Vagina (tissue), 2 donors: Measurements from ENCODE around the gene RBM20. TPM values are rescaled to one million over a fixed set of nuclear protein-coding genes. Genes with fewer than 3 reads are reported as not detected.

Experiments used
- DNase-seq, 2 donors: peaks; one replicate each; pipeline ENCODE4 v3.0.0-alpha.2; 2017; ENCODE audit errors: extremely low spot score in 2 of 2
- H3K27ac ChIP-seq: fragments of 200-600 bp; sonication (generic); one replicate; pipeline ENCODE4 v1.5.1; 2019
- H3K27me3 ChIP-seq: fragments of 200-600 bp; sonication (generic); one replicate; pipeline ENCODE4 v1.5.1; 2019
- H3K36me3 ChIP-seq, 2 donors: fragments of 200-600 bp; sonication (generic); one replicate each; pipeline ENCODE4 v1.5.1; 2017 to 2019
- H3K4me1 ChIP-seq: fragments of 200-600 bp; sonication (generic); one replicate; pipeline ENCODE4 v1.5.1; 2019
- H3K4me3 ChIP-seq, 2 donors: fragments of 200-600 bp; sonication (generic); 1 replicate in 1 of 2; 2 replicates in 1 of 2; pipeline ENCODE4 v1.5.1; 2016 to 2019
- H3K9me3 ChIP-seq: fragments of 200-600 bp; sonication (generic); one replicate; pipeline ENCODE4 v1.5.1; 2019
- POLR2A ChIP-seq, 2 donors: fragments of 450-650 bp; IDR thresholded peaks; one replicate each; pipeline ENCODE4 v1.6.1; 2017; ENCODE audit warnings: antibody characterized with exemption in 2 of 2, mild to moderate bottlenecking in 2 of 2, moderate library complexity in 2 of 2
- POLR2AphosphoS5 ChIP-seq, 2 donors: sonication (generic); formaldehyde crosslinking; IDR thresholded peaks; one replicate each; pipeline ENCODE4 v1.9.0; 2017; ENCODE audit warnings: antibody characterized with exemption in 2 of 2, mild to moderate bottlenecking in 2 of 2, low read depth in 1 of 2; ENCODE audit not compliant: insufficient read depth in 1 of 2
- intact Hi-C: fragments of 100-400 bp; cut with DNase I; formaldehyde crosslinking; loops from one replicate; pipeline ENCODE4 v1.15.1; 2023
- total RNA-seq: library from RNA; depleted of rRNA; stranded (reverse); fragments of >200 nt; gene quantifications from one replicate; pipeline ENCODE4 v1.2.3, GENCODE V29; 2016
- TF ChIP-seq, protein P1 (sequence below), 3 experiments: fragments of 450-650 bp in 2 of 3; fragments of 200-600 bp in 1 of 3; sonication (generic) in 1 of 3; IDR thresholded peaks; one replicate each; pipeline ENCODE4 v1.5.1; 2017 to 2019; ENCODE audit warnings: antibody characterized with exemption in 3 of 3, mild to moderate bottlenecking in 2 of 3, moderate library complexity in 2 of 3

Gene RBM20
- total RNA-seq, 1 donor from 2014 or later = 5.2 TPM

DNA sequence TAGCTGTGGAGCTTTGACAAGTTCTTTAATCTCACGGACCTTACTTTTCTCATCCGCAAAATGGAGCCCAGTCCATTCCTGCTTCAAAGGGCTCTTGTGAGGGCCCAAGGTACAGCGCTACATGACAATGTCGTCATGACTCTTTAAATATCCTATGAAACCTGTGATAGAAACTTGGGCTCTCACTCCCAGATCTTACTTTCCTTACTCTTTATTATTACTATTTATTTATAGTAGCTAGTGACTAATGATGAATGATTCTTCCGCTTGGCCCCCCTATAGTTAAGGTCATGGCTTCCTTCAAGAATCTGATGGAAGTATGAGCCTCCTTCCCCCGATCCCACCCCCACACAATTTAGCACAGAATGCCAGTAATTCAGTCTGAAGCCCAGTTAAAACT lies 41.9 kb downstream of the RBM20 start:
- Histone ChIP-seq H3K36me3 (no peaks in the 10 kb centered on the region), H3K9me3 (no peaks in the 10 kb centered on the region), H3K4me3 (no peak overlapping the region), H3K4me1 (no peaks in the 10 kb centered on the region), H3K27ac (no peak overlapping the region), H3K27me3 (no peaks in the 10 kb centered on the region)
- no peak for DNase-seq
- TF ChIP-seq POLR2AphosphoS5 (IDR thresholded peaks at IDR 0.05; ENCODE audit: insufficient read depth in 1 of 2, low read depth in 1 of 2) = no peak
- TF ChIP-seq, protein P1, sequence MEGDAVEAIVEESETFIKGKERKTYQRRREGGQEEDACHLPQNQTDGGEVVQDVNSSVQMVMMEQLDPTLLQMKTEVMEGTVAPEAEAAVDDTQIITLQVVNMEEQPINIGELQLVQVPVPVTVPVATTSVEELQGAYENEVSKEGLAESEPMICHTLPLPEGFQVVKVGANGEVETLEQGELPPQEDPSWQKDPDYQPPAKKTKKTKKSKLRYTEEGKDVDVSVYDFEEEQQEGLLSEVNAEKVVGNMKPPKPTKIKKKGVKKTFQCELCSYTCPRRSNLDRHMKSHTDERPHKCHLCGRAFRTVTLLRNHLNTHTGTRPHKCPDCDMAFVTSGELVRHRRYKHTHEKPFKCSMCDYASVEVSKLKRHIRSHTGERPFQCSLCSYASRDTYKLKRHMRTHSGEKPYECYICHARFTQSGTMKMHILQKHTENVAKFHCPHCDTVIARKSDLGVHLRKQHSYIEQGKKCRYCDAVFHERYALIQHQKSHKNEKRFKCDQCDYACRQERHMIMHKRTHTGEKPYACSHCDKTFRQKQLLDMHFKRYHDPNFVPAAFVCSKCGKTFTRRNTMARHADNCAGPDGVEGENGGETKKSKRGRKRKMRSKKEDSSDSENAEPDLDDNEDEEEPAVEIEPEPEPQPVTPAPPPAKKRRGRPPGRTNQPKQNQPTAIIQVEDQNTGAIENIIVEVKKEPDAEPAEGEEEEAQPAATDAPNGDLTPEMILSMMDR (IDR thresholded peaks at IDR 0.05) = no peak
- TF ChIP-seq POLR2A (IDR thresholded peaks at IDR 0.05) = no peak
- intact Hi-C loops = no loop called here

DNA sequence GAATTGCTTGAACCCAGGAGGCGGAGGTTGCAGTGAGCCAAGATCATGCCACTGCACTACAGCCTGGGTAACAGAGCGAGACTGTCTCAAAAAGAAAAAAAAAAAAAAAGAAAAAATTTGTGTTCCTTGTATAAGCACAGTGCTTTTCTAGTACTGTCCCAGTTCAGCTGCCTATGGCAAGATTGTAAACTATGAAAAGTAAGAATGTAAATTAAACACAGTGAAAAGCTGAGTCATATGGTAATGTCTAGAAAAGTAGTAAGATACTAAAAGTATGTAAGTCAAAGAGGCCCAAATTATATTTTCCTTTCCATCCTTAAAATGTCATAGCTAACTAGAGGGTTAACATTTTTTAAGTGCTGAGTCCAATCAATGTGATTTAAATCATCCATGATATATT lies 42.8 kb downstream of the RBM20 start:
- no peaks in the 10 kb centered on the region for H3K36me3 ChIP-seq
- H3K27me3 ChIP-seq = no peaks in the 10 kb centered on the region
- TF ChIP-seq POLR2A (IDR thresholded peaks at IDR 0.05) (no peak), POLR2AphosphoS5 (IDR thresholded peaks at IDR 0.05; ENCODE audit: insufficient read depth in 1 of 2, low read depth in 1 of 2) (no peak)
- DNase-seq = no peak
- no peaks in the 10 kb centered on the region for H3K4me1 ChIP-seq
- no peaks in the 10 kb centered on the region for H3K9me3 ChIP-seq
- intact Hi-C loops = no loop called here
- no peak overlapping the region for H3K27ac ChIP-seq
- H3K4me3 ChIP-seq = no peak overlapping the region

DNA sequence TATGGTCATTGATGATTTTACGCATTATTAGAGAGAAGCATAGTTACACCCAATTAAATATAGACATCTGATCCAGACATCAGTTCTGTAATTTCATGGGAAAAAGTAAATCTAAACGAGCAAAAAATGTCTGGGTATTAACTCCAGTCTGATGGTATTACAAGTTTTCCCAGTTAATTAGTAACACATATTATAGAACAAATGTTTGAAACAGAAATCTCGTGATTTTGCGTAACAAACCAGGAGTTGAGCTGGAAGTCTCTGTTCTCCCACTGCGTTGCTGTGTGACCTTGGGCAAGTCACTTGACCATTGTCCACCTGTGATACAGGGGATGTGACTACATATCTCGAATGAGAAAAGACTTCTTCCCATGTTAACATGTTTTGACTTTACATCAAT lies 43.3 kb downstream of the RBM20 start:
- intact Hi-C loops = no loop called here
- no peak overlapping the region for H3K4me3 ChIP-seq

DNA sequence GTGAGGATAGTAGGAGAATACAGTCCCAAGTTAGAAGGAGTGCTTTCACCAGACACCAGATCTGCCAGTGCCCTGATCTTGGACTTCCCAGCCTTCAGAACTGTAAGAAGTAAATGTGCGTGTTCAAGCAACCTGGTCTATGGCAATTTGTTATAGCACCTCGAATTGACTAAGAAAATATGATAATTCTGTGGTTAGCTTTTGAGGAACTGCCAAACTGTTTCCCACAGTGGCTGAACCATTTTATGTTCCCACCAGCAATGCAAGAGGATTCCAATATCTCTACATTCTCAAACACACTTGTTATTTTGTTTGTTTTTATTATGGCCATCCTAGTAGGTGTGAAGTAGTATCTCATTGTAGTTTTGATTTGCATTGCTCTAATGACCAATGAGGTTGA lies 47.0 kb downstream of the RBM20 start:
- Histone ChIP-seq H3K4me3 (no peak overlapping the region), H3K4me1 (no peaks in the 10 kb centered on the region), H3K27me3 (no peaks in the 10 kb centered on the region), H3K9me3 (no peaks in the 10 kb centered on the region), H3K36me3 (no peaks in the 10 kb centered on the region), H3K27ac (no peak overlapping the region)
- DNase-seq = no peak
- intact Hi-C loops = no loop called here
- TF ChIP-seq, protein P1 (IDR thresholded peaks at IDR 0.05) = no peak
- no peak for TF ChIP-seq POLR2A (IDR thresholded peaks at IDR 0.05)
- no peak for TF ChIP-seq POLR2AphosphoS5 (IDR thresholded peaks at IDR 0.05; ENCODE audit: insufficient read depth in 1 of 2, low read depth in 1 of 2)

More for the DNA sequence above, 43.3 kb downstream of the RBM20 start:
- no peak for DNase-seq
- Histone ChIP-seq H3K36me3 (no peaks in the 10 kb centered on the region), H3K27ac (no peak overlapping the region), H3K4me1 (no peaks in the 10 kb centered on the region), H3K9me3 (no peaks in the 10 kb centered on the region), H3K27me3 (no peaks in the 10 kb centered on the region)
- TF ChIP-seq, protein P1 (IDR thresholded peaks at IDR 0.05) = no peak
- TF ChIP-seq POLR2AphosphoS5 (IDR thresholded peaks at IDR 0.05; ENCODE audit: insufficient read depth in 1 of 2, low read depth in 1 of 2) (no peak), POLR2A (IDR thresholded peaks at IDR 0.05) (no peak)

DNA sequence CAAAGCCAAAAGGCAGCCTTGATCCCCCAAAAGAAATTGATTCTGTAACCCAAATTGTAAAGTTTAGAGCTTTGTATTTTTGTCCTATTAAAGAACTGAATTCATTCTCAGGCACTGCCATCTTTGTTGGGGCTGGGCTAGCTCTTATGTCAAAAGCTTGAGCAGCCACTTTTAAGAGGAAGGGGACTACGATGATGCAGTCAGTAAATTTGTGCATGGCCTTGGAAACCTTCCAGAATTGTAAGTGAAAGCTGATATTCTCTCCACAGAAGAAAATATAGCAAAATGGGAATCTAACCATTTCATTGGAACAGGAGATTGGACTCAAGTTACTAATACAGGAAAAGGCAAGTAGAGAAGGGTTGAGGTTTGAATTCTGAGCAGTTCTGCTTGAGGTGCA lies 50.1 kb downstream of the RBM20 start:
- Histone ChIP-seq H3K36me3 (no peaks in the 10 kb centered on the region), H3K27me3 (no peaks in the 10 kb centered on the region), H3K4me1 (no peaks in the 10 kb centered on the region), H3K27ac (no peak overlapping the region), H3K4me3 (no peak overlapping the region), H3K9me3 (no peaks in the 10 kb centered on the region)
- TF ChIP-seq, protein P1 (IDR thresholded peaks at IDR 0.05) = no peak
- no peak for TF ChIP-seq POLR2AphosphoS5 (IDR thresholded peaks at IDR 0.05; ENCODE audit: insufficient read depth in 1 of 2, low read depth in 1 of 2)
- no peak for TF ChIP-seq POLR2A (IDR thresholded peaks at IDR 0.05)
- DNase-seq = no peak
- intact Hi-C loops = no loop called here
